GM21390 (cell line): ENCODE data around the gene TTC22.

Source experiments
- ATAC-seq: cut with Tn5 transposase; IDR thresholded peaks from one replicate; pipeline ENCODE4 v1.9.1; 2021; ENCODE audit not compliant: unreplicated experiment

TTC22 gene

GRCh38 chr1:54754486-54755285 lies 46.4 kb downstream of the TTC22 start:
- no peak for ATAC-seq

GRCh38 chr1:54754045-54754444 lies 47.1 kb downstream of the TTC22 start:
- ATAC-seq: no peak

DNA sequence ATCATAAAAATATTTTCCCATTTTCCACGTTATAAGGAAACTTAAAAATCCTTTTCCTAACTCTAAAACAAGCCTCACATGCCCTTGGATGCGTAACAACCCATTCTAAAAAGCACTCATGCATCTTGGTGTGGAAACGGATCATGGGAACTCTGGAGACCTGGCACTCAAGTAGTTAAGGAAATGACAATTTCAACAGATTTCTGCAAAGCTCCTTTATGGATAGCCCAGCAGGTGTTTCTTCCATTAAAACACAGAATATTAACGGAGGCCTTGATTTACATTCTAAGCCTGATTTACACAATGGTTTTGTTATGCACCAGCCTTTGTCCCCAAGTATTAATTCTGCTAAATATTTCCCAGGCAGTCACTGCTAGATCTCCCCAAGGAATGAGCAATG lies 49.7 kb downstream of the TTC22 start:
- ATAC-seq: no peak

DNA sequence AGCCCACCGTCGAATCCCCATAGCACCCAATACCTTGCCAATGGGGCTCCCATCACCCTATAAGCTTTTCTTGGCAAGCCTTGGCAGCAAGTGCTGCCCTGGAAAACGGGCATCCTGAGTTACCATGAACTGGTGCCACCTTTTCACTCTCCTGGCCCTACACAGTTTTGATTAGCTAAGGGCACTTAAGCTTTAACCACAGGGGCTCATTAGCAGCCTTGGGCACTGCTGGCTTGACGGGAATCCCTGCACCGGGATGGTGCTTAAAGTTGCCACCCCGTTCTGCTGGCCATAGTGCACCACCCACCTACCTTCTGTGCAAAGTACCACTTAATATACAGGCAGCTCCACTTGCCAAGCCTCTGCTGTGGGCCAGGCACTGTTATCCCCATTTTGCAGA lies 50.5 kb downstream of the TTC22 start:
- no peak for ATAC-seq

DNA sequence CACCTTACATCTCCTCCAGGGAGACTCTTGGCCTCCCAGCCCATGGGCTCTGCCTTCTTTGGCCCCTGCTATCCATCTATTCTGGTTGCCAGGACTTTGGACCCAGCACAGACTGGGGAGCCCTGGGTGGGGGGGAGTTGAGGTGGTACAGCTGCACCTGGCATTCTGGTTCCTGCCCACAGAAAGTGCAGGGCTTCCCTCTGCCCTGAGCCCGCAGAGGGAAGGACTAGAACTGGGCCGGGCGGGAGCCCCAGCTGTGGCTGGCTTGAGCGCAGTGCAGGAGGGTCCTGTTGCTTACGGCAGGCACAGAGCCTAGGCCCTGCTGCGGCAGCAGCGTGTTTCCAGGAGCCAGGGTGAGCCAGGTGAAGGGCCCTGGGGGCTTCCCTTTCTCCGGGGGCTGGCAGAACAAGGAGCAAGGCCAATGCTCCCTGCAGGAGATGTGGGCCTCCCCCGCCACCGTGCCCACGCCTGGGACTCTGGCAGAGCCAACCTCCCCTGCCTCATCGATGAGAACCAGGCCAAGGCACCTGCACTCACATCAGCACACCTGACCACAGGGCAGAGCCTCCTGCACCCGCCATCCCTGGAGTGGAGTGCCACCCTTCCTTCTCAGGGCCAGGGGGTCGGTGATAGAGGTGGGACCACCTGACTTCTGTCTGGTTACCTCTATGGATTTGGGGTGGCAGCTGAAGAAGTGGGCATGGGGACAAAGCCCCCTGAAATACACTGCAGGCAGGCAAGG lies 52.9 kb downstream of the TTC22 start:
- no peak for ATAC-seq

- no peak for ATAC-seq
Measured at GRCh38 chr1:54745864-54746263, 55.3 kb downstream of the TTC22 start.

DNA sequence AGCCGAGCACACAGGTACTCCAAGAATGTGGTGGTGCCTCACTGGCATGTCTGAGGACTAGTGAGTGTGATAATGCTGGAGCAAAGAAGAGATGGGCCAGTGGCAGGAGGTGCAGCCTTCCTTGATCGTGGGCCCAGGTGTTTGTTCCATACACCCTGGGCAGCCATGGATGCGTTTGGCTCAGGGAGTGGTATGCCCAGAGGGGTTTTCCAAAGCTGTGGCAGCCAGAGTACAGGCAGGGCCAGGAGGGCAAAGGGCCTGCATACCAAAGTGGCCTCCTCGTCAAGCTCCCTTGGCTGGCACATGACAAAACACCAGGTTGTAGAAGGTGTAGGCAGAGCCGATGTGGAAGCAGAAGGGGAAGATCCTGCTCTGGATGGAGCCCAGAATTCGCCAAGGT lies 55.8 kb downstream of the TTC22 start:
- ATAC-seq: no peak

DNA sequence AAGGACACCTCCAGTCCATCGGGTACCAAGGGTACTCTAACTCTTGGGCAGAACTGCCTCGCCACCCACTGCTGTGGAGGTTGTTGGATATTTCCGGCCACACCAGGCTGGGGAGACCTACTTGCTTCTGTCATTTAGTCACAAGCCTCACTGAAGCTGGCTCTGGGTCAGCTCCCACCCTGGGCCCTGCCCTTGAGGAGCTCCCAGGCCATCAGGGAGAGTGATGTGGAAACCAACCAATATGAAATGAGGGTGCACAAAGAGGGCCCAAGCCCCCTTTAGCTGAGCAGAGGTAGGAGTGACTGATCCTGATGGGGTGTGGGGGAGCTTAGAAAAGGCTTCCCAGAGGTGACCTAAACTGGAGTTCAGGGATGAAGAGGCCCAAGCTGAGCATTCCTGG lies 56.4 kb downstream of the TTC22 start:
- ATAC-seq: no peak

DNA sequence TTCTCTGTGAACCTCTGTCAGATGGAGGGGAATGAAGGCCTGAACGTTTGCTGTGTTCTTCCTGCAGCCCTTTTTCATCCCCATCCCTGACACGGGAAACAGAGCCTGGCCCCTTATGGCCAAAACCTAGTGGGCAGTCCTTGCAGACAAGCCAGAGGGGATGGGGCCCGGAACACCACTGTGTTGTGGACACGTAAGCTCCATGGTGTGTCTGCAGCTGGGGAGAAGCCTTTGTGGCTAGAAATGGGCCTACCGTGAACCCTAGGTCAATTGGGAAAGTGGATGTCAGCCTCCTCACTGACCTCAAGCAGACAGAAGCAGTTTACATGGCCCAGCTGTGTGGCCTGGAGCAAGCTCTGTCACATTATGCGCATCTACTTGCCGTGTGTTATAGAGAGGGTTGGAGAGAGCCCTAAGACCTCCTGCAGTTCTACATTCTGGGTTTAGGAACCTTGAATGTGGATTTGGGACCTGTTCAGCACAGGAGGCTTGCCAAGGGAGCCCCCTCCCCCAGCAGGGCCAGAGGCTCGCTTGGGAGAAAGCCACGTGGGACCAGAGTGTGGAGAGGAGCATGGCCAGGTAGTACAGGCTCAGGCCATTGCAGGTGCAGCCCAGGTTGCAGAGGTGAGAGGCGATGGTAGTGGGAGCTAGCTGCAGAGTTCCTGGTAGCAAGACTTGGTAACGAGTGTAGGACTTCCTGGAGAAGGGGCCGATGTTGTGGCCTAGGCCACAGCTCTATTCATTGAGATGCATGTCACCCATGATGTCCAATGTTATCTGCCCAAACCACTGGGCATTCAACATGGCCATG lies 57.5 kb downstream of the TTC22 start:
- no peak for ATAC-seq

- ATAC-seq: no peak
Measured at GRCh38 chr1:54742282-54742681, 58.8 kb downstream of the TTC22 start.

- ATAC-seq: no peak
Measured at GRCh38 chr1:54741531-54741930, 59.6 kb downstream of the TTC22 start.

- no peak for ATAC-seq
Measured at GRCh38 chr1:54738244-54738643, 62.9 kb downstream of the TTC22 start.

- no peak for ATAC-seq
Measured at GRCh38 chr1:54736685-54737084, 64.4 kb downstream of the TTC22 start.
